Uterus (tissue), 2 donors: ENCODE measurements around the gene RNF126.
"Not testable (repeated sequence)": the region's sequence is repeated elsewhere in the genome, so short reads cannot be mapped to it uniquely, and the experiment has no call there.

ENCODE experiments used
- POLR2A ChIP-seq, 2 donors: fragments of 450-650 bp; IDR thresholded peaks; one replicate each; pipeline ENCODE4 v1.6.1; 2016; ENCODE audit warnings: antibody characterized with exemption in 2 of 2, mild to moderate bottlenecking in 1 of 2, moderate library complexity in 1 of 2
- TF ChIP-seq, protein P1 (sequence below), 4 experiments: fragments of 200-600 bp in 2 of 4; fragments of 450-650 bp in 2 of 4; sonication (generic) in 2 of 4; IDR thresholded peaks; one replicate each; pipeline ENCODE4 v1.5.1; 2016 to 2019; ENCODE audit warnings: antibody characterized with exemption in 4 of 4, mild to moderate bottlenecking in 2 of 4, moderate library complexity in 1 of 4

DNA sequence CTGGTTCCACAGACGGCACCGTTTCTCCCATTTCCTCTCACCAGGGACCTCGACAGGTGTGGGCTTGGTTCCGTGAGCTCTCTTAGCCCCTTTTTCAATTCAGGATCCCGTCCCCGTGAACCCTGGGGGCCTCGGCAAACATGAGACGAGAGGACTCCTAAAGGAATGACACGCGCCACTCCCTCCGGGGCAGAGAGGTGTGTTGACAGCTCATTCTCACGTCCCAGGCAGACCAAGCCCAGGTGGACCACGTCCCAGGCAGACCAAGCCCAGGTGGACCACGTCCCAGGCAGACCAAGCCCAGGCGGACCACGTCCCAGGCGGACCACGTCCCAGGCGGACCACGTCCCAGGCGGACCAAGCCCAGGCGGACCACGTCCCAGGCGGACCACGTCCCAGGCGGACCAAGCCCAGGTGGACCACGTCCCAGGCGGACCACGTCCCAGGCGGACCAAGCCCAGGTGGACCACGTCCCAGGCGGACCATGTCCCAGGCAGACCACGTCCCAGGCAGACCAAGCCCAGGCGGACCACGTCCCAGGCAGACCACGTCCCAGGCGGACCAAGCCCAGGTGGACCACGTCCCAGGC lies 4.1 kb upstream of the RNF126 start:
- TF ChIP-seq, protein P1, sequence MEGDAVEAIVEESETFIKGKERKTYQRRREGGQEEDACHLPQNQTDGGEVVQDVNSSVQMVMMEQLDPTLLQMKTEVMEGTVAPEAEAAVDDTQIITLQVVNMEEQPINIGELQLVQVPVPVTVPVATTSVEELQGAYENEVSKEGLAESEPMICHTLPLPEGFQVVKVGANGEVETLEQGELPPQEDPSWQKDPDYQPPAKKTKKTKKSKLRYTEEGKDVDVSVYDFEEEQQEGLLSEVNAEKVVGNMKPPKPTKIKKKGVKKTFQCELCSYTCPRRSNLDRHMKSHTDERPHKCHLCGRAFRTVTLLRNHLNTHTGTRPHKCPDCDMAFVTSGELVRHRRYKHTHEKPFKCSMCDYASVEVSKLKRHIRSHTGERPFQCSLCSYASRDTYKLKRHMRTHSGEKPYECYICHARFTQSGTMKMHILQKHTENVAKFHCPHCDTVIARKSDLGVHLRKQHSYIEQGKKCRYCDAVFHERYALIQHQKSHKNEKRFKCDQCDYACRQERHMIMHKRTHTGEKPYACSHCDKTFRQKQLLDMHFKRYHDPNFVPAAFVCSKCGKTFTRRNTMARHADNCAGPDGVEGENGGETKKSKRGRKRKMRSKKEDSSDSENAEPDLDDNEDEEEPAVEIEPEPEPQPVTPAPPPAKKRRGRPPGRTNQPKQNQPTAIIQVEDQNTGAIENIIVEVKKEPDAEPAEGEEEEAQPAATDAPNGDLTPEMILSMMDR (IDR thresholded peaks at IDR 0.05) = not testable (repeated sequence)
- not testable (repeated sequence) for TF ChIP-seq POLR2A (IDR thresholded peaks at IDR 0.05)
